Measurements from ENCODE around the gene HEATR3. TPM values are rescaled to one million over a fixed set of nuclear protein-coding genes. Genes with fewer than 3 reads are reported as not detected.
A peak's percentile ranks its signal among the peaks of the same experiment; 100 is the strongest.

Gene HEATR3
- total RNA-seq, 1 experiment from 2014 or later: 28.0 TPM

GRCh38 chr16:50024684-50025536, 40.9 kb upstream of the HEATR3 start, which contains the start of gene CNEP1R1 (continued):
- TF ChIP-seq, protein P1, sequence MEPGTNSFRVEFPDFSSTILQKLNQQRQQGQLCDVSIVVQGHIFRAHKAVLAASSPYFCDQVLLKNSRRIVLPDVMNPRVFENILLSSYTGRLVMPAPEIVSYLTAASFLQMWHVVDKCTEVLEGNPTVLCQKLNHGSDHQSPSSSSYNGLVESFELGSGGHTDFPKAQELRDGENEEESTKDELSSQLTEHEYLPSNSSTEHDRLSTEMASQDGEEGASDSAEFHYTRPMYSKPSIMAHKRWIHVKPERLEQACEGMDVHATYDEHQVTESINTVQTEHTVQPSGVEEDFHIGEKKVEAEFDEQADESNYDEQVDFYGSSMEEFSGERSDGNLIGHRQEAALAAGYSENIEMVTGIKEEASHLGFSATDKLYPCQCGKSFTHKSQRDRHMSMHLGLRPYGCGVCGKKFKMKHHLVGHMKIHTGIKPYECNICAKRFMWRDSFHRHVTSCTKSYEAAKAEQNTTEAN (CRISPR knock-in tag; IDR thresholded peaks at IDR 0.05): peak; percentile 72; the same call in 1 of the 2 replicates
- TF ChIP-seq, protein P2, sequence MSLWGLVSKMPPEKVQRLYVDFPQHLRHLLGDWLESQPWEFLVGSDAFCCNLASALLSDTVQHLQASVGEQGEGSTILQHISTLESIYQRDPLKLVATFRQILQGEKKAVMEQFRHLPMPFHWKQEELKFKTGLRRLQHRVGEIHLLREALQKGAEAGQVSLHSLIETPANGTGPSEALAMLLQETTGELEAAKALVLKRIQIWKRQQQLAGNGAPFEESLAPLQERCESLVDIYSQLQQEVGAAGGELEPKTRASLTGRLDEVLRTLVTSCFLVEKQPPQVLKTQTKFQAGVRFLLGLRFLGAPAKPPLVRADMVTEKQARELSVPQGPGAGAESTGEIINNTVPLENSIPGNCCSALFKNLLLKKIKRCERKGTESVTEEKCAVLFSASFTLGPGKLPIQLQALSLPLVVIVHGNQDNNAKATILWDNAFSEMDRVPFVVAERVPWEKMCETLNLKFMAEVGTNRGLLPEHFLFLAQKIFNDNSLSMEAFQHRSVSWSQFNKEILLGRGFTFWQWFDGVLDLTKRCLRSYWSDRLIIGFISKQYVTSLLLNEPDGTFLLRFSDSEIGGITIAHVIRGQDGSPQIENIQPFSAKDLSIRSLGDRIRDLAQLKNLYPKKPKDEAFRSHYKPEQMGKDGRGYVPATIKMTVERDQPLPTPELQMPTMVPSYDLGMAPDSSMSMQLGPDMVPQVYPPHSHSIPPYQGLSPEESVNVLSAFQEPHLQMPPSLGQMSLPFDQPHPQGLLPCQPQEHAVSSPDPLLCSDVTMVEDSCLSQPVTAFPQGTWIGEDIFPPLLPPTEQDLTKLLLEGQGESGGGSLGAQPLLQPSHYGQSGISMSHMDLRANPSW (CRISPR knock-in tag; conservative IDR thresholded peaks at IDR 0.05; ENCODE audit: low read depth): no peak
- TF ChIP-seq ZNF121 (CRISPR knock-in tag; IDR thresholded peaks at IDR 0.05) (0 out of 2 replicates have a peak, but pooled peaks have one; percentile 4), IRF1 (CRISPR knock-in tag; IDR thresholded peaks at IDR 0.05) (no peak), E2F1 (CRISPR knock-in tag; IDR thresholded peaks at IDR 0.05) (no peak), ZNF671 (CRISPR knock-in tag; IDR thresholded peaks at IDR 0.05) (no peak), TEAD1 (CRISPR knock-in tag; IDR thresholded peaks at IDR 0.05) (peak; percentile 56; the same call in 1 of the 2 replicates)
- TF ChIP-seq, protein P3, sequence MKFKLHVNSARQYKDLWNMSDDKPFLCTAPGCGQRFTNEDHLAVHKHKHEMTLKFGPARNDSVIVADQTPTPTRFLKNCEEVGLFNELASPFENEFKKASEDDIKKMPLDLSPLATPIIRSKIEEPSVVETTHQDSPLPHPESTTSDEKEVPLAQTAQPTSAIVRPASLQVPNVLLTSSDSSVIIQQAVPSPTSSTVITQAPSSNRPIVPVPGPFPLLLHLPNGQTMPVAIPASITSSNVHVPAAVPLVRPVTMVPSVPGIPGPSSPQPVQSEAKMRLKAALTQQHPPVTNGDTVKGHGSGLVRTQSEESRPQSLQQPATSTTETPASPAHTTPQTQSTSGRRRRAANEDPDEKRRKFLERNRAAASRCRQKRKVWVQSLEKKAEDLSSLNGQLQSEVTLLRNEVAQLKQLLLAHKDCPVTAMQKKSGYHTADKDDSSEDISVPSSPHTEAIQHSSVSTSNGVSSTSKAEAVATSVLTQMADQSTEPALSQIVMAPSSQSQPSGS (CRISPR knock-in tag; IDR thresholded peaks at IDR 0.05; ENCODE audit: borderline replicate concordance, low read depth): no peak
- TF ChIP-seq, protein P4, sequence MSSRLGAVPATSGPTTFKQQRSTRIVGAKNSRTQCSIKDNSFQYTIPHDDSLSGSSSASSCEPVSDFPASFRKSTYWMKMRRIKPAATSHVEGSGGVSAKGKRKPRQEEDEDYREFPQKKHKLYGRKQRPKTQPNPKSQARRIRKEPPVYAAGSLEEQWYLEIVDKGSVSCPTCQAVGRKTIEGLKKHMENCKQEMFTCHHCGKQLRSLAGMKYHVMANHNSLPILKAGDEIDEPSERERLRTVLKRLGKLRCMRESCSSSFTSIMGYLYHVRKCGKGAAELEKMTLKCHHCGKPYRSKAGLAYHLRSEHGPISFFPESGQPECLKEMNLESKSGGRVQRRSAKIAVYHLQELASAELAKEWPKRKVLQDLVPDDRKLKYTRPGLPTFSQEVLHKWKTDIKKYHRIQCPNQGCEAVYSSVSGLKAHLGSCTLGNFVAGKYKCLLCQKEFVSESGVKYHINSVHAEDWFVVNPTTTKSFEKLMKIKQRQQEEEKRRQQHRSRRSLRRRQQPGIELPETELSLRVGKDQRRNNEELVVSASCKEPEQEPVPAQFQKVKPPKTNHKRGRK (CRISPR knock-in tag; IDR thresholded peaks at IDR 0.05; ENCODE audit: borderline replicate concordance): no peak
- TF ChIP-seq, protein P5, sequence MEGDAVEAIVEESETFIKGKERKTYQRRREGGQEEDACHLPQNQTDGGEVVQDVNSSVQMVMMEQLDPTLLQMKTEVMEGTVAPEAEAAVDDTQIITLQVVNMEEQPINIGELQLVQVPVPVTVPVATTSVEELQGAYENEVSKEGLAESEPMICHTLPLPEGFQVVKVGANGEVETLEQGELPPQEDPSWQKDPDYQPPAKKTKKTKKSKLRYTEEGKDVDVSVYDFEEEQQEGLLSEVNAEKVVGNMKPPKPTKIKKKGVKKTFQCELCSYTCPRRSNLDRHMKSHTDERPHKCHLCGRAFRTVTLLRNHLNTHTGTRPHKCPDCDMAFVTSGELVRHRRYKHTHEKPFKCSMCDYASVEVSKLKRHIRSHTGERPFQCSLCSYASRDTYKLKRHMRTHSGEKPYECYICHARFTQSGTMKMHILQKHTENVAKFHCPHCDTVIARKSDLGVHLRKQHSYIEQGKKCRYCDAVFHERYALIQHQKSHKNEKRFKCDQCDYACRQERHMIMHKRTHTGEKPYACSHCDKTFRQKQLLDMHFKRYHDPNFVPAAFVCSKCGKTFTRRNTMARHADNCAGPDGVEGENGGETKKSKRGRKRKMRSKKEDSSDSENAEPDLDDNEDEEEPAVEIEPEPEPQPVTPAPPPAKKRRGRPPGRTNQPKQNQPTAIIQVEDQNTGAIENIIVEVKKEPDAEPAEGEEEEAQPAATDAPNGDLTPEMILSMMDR (IDR thresholded peaks at IDR 0.05): peak; percentile 92
- TF ChIP-seq, protein P6, sequence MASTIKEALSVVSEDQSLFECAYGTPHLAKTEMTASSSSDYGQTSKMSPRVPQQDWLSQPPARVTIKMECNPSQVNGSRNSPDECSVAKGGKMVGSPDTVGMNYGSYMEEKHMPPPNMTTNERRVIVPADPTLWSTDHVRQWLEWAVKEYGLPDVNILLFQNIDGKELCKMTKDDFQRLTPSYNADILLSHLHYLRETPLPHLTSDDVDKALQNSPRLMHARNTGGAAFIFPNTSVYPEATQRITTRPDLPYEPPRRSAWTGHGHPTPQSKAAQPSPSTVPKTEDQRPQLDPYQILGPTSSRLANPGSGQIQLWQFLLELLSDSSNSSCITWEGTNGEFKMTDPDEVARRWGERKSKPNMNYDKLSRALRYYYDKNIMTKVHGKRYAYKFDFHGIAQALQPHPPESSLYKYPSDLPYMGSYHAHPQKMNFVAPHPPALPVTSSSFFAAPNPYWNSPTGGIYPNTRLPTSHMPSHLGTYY (CRISPR knock-in tag; IDR thresholded peaks at IDR 0.05): no peak
- TF ChIP-seq, protein P7, sequence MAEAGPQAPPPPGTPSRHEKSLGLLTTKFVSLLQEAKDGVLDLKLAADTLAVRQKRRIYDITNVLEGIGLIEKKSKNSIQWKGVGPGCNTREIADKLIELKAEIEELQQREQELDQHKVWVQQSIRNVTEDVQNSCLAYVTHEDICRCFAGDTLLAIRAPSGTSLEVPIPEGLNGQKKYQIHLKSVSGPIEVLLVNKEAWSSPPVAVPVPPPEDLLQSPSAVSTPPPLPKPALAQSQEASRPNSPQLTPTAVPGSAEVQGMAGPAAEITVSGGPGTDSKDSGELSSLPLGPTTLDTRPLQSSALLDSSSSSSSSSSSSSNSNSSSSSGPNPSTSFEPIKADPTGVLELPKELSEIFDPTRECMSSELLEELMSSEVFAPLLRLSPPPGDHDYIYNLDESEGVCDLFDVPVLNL (CRISPR knock-in tag; IDR thresholded peaks at IDR 0.05; ENCODE audit: borderline replicate concordance, low read depth): no peak
